ENCODE results near the gene POLD3. TPM values are rescaled to one million over a fixed set of nuclear protein-coding genes. Genes with fewer than 3 reads are reported as not detected.

Gene POLD3
- total RNA-seq, 2 donors from 2014 or later = 4.6 to 7.0 TPM

DNA sequence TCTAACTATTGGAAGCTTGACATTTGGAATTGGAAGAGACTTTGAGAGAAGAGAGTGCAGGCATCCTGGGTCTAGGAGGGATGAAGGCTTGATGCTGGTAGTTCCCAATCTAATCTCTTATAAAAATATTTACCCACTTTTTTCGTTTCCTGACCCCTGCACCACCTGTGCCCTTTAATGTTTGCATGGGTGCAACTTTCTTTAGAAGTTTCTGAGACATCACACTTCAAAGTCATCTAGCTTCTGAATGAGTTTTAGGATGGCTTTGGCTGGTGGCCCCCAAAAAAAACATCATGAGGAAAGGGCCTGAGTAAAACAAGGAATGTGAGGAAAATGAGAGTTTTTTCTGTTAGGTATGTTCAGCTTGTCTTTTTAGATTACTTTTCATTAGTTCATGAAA lies 1.1 kb downstream of the POLD3 start:
- peak overlapping the region; percentile 73 to 90 for H3K4me3 ChIP-seq
- TF ChIP-seq, protein P1, sequence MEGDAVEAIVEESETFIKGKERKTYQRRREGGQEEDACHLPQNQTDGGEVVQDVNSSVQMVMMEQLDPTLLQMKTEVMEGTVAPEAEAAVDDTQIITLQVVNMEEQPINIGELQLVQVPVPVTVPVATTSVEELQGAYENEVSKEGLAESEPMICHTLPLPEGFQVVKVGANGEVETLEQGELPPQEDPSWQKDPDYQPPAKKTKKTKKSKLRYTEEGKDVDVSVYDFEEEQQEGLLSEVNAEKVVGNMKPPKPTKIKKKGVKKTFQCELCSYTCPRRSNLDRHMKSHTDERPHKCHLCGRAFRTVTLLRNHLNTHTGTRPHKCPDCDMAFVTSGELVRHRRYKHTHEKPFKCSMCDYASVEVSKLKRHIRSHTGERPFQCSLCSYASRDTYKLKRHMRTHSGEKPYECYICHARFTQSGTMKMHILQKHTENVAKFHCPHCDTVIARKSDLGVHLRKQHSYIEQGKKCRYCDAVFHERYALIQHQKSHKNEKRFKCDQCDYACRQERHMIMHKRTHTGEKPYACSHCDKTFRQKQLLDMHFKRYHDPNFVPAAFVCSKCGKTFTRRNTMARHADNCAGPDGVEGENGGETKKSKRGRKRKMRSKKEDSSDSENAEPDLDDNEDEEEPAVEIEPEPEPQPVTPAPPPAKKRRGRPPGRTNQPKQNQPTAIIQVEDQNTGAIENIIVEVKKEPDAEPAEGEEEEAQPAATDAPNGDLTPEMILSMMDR (IDR thresholded peaks at IDR 0.05) = no peak
- no peaks in the 10 kb centered on the region for H3K27me3 ChIP-seq
- peaks cover 0 to 6% of the 10 kb centered on the region in 2 donors for H3K4me1 ChIP-seq
- no peaks in the 10 kb centered on the region for H3K36me3 ChIP-seq
- DNase-seq (ENCODE audit: low spot score) = no peak
- H3K9me3 ChIP-seq = no peaks in the 10 kb centered on the region
- peak overlapping the region in 1 of 2 donors; percentile 69 for H3K27ac ChIP-seq

DNA sequence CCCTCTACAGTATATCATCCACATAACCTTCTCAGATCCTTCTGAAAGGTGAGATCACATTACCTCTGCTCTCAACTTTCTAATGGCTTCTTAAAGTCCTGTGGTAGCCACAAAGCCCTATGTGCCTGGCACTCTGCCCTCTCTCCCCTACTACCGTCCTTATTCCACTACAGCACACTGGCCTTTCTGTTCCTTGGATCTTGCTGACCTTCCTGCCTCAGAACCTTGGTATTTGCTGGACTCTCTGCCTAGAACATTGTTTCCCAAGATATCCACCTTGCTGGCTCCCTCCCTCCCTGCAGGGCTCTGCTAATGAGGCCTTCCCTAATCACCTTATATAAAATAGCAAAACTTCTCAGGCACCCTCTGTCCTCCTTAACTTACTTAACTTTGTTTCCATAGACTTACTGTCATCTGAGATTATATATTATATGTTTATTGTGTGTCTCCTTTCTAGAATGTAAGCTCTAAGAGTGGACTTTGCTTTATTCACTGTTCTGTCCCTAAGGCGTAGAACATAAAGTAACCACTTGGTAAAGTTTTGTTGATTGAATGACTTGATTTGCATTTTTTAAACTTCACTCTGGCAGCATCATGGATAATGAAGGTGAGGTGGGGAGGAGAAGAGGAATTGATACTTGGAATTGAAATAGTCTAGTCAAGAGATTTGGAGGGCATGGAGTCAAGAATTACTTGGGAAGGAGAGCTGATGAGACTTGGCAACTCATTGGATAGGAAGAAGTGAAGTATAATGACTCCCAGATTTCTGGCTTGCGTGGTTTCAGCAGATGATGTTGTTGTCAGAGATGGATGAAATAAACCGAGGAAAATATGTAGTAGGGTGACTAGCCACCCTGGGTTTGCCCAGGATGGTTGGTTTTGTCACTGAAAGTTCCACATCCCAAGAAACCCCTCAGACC lies 10.5 kb downstream of the POLD3 start:
- Histone ChIP-seq H3K36me3 (no peaks in the 10 kb centered on the region), H3K9me3 (no peaks in the 10 kb centered on the region), H3K27me3 (no peaks in the 10 kb centered on the region), H3K4me1 (no peaks in the 10 kb centered on the region), H3K27ac (no peak overlapping the region), H3K4me3 (no peak overlapping the region)
- TF ChIP-seq, protein P1 (IDR thresholded peaks at IDR 0.05) = no peak
- no peak for DNase-seq (ENCODE audit: low spot score)

DNA sequence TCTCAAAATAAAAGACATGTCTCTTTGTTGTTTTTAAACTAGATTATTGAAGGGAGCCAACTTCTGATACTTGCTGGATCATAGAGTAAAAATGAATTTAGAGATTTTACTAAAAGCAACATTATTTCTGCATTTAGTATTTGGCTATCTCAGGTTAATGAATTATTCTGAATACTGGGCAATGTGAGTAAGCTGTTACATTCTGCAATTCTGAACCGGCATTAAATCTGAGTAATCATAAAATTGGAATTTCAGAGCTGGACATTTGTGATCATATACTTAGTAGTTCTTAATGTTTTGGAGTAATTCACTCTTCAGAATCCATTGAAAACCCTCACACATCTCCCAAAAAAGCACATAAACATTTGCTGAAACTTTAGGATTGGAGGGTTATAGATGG lies 11.5 kb downstream of the POLD3 start:
- no peak overlapping the region for H3K4me3 ChIP-seq
- no peaks in the 10 kb centered on the region for H3K27me3 ChIP-seq
- H3K36me3 ChIP-seq = no peaks in the 10 kb centered on the region
- no peak for DNase-seq (ENCODE audit: low spot score)
- no peak overlapping the region for H3K27ac ChIP-seq
- no peaks in the 10 kb centered on the region for H3K9me3 ChIP-seq
- TF ChIP-seq, protein P1 (IDR thresholded peaks at IDR 0.05) = no peak
- H3K4me1 ChIP-seq = no peaks in the 10 kb centered on the region

DNA sequence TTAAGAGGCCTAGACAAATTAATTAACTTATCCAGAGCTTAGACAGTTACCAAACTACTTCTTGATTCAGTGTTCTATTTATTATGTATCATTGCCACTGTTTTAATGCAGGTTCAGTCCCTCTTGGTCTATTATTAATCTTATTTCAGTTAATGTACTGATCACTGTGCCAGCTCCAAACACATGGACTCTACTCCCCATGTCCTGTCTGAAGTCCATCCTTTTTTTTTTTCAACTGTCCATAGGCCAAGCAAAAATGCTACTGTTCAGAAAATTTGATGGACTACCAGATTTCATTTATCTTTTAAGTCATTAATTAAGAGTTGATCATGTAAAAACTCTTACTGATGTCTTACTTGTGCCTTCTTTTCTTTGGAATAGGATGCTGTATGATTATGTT lies 11.9 kb downstream of the POLD3 start:
- no peak for DNase-seq (ENCODE audit: low spot score)
- Histone ChIP-seq H3K36me3 (no peaks in the 10 kb centered on the region), H3K4me1 (no peaks in the 10 kb centered on the region), H3K4me3 (no peak overlapping the region), H3K27me3 (no peaks in the 10 kb centered on the region), H3K9me3 (no peaks in the 10 kb centered on the region), H3K27ac (no peak overlapping the region)
- TF ChIP-seq, protein P1 (IDR thresholded peaks at IDR 0.05) = no peak

DNA sequence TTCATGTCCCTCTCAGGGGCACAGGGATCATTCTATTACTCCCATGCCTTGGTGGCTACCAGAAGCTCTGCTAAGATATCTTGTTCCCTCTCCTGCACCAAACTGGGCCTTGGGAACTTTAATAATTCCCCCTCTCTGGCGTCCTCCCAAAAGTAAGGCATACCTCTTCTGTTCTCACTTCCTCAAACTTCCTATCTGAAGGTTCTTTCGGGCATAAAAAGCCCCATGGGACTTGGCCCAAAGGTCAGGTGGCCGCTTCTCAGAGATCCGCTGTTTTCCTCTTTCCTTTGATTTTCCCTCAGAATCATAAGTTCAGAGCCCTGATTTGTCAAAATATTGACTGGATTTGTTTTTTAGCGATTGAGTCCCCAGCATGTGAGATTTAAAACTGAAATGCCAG lies 13.0 kb downstream of the POLD3 start:
- no peak overlapping the region for H3K27ac ChIP-seq
- no peaks in the 10 kb centered on the region for H3K4me1 ChIP-seq
- no peaks in the 10 kb centered on the region for H3K27me3 ChIP-seq
- H3K4me3 ChIP-seq = no peak overlapping the region
- no peaks in the 10 kb centered on the region for H3K36me3 ChIP-seq
- H3K9me3 ChIP-seq = no peaks in the 10 kb centered on the region
- DNase-seq (ENCODE audit: low spot score) = no peak
- TF ChIP-seq, protein P1 (IDR thresholded peaks at IDR 0.05) = no peak
